Measurements from ENCODE around the gene CABP4.

DNA sequence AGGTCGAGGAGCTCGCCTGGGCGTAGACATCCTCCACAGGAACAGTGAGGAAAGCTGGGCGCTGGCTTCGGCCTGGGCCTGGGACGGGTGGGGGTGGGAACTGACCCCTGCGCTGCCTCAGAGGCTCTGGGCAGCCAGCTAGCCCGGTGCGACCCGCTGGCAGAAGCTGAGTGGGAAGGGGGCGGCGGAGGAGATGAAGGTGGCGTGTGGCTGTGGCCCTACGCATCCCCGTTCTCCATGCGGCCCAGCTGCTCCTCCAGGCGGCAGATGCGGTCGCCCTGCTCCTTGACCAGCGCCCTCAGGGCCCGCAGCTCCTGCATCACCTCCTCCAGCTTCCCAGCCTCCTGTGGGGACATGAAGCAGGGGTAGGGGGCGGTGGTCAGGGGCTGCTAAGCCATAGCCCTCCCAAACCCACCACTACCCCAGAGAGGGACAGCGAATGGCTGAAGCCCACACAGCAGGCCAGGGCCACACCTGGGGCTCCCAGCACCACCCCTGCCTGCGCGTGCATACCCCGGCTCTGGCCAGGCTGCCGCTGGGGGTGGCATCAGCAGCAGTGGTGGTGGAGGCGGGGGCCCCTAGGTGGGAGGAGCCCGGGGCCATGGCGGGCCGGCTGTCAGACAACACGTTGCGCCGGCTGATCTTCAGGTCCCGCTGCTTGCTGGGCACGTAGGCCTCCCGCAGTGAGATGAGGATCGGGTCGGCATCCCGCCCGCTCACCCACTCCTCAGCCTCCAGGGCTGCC, 16.8 kb upstream of the CABP4 start:
- TF ChIP-seq EZH2 (IDR thresholded peaks at IDR 0.05; ENCODE audit: low read depth) = no peak
- TF ChIP-seq, protein P1, sequence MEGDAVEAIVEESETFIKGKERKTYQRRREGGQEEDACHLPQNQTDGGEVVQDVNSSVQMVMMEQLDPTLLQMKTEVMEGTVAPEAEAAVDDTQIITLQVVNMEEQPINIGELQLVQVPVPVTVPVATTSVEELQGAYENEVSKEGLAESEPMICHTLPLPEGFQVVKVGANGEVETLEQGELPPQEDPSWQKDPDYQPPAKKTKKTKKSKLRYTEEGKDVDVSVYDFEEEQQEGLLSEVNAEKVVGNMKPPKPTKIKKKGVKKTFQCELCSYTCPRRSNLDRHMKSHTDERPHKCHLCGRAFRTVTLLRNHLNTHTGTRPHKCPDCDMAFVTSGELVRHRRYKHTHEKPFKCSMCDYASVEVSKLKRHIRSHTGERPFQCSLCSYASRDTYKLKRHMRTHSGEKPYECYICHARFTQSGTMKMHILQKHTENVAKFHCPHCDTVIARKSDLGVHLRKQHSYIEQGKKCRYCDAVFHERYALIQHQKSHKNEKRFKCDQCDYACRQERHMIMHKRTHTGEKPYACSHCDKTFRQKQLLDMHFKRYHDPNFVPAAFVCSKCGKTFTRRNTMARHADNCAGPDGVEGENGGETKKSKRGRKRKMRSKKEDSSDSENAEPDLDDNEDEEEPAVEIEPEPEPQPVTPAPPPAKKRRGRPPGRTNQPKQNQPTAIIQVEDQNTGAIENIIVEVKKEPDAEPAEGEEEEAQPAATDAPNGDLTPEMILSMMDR (conservative IDR thresholded peaks at IDR 0.05) = no peak
